ENCODE data around the gene TMCO4. TPM values are rescaled to one million over a fixed set of nuclear protein-coding genes. Genes with fewer than 3 reads are reported as not detected.
A peak's percentile ranks its signal among the peaks of the same experiment; 100 is the strongest.

TMCO4 gene
- total and polyA plus RNA-seq, 8 donors, result 12.6 to 25.1 (median 17.3) TPM

DNA sequence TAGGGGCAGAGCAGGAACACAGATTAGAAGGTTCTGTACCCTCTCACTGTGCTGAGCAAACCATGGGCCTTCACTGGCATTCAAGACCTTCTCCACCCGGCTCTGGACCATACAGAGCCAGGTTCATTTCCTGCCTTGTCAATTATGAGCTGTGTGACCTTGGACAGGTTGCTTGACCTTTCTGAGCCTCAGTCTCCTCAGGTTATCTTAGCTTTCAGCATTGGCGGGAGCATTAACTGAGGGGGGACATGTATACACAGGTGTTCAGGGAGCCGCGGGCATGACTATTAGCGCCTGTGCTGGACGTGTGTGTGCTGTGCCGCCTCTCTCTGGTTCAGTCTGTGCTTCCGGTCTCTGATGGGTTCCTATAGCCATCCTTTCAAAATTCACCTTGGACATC is 102.9 kb downstream of the TMCO4 start:
- ATAC-seq (no peak), FAIRE-seq (no peak), DNase-seq (no peak)
- H3K36me3 ChIP-seq, result peaks cover 0 to 17% (median 0%) of the 10 kb centered on the region in 3 donors
- no peak overlapping the region for H3K4me3 ChIP-seq
- TF ChIP-seq, protein P1, sequence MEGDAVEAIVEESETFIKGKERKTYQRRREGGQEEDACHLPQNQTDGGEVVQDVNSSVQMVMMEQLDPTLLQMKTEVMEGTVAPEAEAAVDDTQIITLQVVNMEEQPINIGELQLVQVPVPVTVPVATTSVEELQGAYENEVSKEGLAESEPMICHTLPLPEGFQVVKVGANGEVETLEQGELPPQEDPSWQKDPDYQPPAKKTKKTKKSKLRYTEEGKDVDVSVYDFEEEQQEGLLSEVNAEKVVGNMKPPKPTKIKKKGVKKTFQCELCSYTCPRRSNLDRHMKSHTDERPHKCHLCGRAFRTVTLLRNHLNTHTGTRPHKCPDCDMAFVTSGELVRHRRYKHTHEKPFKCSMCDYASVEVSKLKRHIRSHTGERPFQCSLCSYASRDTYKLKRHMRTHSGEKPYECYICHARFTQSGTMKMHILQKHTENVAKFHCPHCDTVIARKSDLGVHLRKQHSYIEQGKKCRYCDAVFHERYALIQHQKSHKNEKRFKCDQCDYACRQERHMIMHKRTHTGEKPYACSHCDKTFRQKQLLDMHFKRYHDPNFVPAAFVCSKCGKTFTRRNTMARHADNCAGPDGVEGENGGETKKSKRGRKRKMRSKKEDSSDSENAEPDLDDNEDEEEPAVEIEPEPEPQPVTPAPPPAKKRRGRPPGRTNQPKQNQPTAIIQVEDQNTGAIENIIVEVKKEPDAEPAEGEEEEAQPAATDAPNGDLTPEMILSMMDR (IDR thresholded peaks at IDR 0.05), result no peak
- intact Hi-C loops (cut with DNase I), result no loop called here
- no peak overlapping the region for H3K27ac ChIP-seq
- WGBS, 2 donors, result 89 to 93% methylated on average over 8 of the region's 8 CpGs
- H3K9me3 ChIP-seq, result no peaks in the 10 kb centered on the region
- no peaks in the 10 kb centered on the region for H3K27me3 ChIP-seq
- no peaks in the 10 kb centered on the region for H3K4me1 ChIP-seq

DNA sequence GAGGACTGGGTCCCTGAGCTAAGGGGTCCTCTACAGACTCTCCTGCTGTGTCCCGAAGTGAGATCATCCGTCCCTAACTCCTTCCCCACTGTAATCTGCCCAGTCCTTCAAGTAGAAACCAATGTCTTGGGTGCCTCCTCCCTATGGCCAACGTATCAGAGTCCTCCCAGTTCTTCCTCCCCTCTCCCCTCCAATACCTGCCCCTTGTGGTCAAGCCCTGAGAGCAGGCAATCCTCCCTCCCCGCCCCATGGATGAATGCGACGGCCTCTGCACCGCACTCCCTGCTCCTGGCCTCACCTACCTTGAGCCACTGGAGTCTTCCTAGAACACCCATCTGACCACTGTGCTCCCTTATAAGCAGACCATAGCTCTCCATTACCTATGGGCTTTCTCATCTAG is 103.9 kb downstream of the TMCO4 start:
- Histone ChIP-seq H3K27me3 (no peaks in the 10 kb centered on the region), H3K9me3 (no peaks in the 10 kb centered on the region), H3K36me3 (peaks cover 0 to 10% (median 0%) of the 10 kb centered on the region in 3 donors), H3K4me1 (no peaks in the 10 kb centered on the region), H3K4me3 (no peak overlapping the region), H3K27ac (no peak overlapping the region)
- WGBS, 2 donors, result 95% methylated on average over 7 of the region's 7 CpGs
- DNase-seq, result no peak
- intact Hi-C loops (cut with DNase I), result no loop called here
- TF ChIP-seq, protein P1 (IDR thresholded peaks at IDR 0.05), result no peak
- no peak for ATAC-seq
- no peak for FAIRE-seq

DNA sequence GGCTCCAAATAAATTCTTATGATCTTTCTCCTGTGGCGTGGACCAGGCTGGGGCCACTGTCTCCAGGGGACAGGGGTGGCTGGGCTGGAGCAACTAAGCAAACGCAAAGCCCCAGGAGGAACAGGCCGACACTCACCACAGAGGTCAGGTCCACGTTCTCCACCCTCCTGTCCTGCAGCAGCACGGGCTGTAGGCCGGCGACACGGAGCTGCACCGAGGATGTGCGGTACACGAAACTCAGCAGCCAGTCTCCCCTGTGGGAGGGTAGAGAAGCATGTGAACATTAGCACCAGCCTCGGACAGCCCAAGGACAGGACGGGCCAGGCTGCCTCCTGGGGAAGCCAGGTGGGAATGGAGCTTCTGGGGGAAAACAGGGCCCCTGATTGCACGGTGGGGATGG is 105.4 kb downstream of the TMCO4 start:
- H3K27ac ChIP-seq, result no peak overlapping the region
- H3K4me1 ChIP-seq, result no peaks in the 10 kb centered on the region
- H3K27me3 ChIP-seq, result no peaks in the 10 kb centered on the region
- H3K36me3 ChIP-seq, result peaks cover 0 to 10% (median 0%) of the 10 kb centered on the region in 3 donors
- H3K9me3 ChIP-seq, result no peaks in the 10 kb centered on the region
- FAIRE-seq (no peak), ATAC-seq (no peak), DNase-seq (no peak)
- H3K4me3 ChIP-seq, result no peak overlapping the region
- TF ChIP-seq, protein P1 (IDR thresholded peaks at IDR 0.05), result no peak
- WGBS, 2 donors, result 83% methylated on average over 14 of the region's 14 CpGs
- intact Hi-C loops (cut with DNase I), result no loop called here

DNA sequence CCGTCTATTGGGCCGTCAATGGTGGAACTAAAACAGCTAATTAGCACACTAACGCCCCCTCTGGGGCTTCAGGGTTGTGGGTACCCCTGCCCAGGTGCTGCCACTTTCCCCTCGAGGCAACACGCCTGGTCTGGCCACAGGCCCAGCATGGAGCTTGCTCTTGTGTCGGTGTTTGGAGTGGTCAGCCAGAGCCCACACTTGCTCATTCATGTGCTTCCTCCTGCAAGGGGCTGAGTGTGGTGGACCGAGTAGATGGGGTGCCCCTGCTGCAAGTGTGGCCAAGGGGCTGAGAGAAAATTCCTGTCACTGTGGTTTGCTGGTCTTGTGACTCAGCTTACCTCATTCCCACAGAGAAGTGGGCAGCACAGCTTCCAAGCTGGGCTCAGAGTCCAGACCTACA is 109.4 kb downstream of the TMCO4 start:
- Histone ChIP-seq H3K27ac (no peak overlapping the region), H3K4me3 (no peak overlapping the region), H3K27me3 (no peaks in the 10 kb centered on the region), H3K9me3 (no peaks in the 10 kb centered on the region), H3K36me3 (peaks cover 0 to 10% (median 0%) of the 10 kb centered on the region in 3 donors), H3K4me1 (no peaks in the 10 kb centered on the region)
- ATAC-seq, result no peak
- 88 to 89% methylated on average over 7 of the region's 7 CpGs for WGBS, 2 donors
- FAIRE-seq, result no peak
- TF ChIP-seq, protein P1 (IDR thresholded peaks at IDR 0.05), result no peak
- intact Hi-C loops (cut with DNase I), result no loop called here
- DNase-seq, result peak in 1 of 6 donors; percentile 19

DNA sequence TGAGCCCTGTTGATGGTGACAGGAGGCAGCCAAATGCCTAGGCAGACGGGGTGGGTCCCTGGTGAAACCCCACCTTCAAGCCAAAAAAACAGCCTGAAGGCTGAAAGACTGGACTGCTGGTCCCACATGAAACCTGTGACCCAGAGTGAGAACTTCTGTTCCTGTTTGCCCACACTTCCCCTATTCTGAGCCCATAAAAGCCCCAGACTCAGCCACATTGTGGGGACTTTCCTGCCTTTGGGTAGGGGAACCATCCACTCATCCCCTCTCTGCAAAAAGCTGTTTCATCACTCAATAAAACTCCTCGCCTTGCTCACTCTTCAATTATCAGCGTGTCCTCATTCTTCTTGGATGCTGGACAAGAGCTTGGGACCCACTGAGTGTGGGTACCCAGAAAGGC is 109.9 kb downstream of the TMCO4 start:
- FAIRE-seq, result no peak
- TF ChIP-seq, protein P1 (IDR thresholded peaks at IDR 0.05), result no peak
- WGBS, 2 donors, result 95 to 96% methylated on average over 3 of the region's 3 CpGs
- Histone ChIP-seq H3K4me1 (no peaks in the 10 kb centered on the region), H3K36me3 (peaks cover 0 to 10% (median 0%) of the 10 kb centered on the region in 3 donors), H3K9me3 (no peaks in the 10 kb centered on the region), H3K4me3 (no peak overlapping the region), H3K27ac (no peak overlapping the region), H3K27me3 (no peaks in the 10 kb centered on the region)
- intact Hi-C loops (cut with DNase I), result no loop called here
- ATAC-seq, result no peak
- DNase-seq, result peak in 1 of 6 donors; percentile 7
